ENCODE results near the gene THSD4.

The THSD4 gene

DNA sequence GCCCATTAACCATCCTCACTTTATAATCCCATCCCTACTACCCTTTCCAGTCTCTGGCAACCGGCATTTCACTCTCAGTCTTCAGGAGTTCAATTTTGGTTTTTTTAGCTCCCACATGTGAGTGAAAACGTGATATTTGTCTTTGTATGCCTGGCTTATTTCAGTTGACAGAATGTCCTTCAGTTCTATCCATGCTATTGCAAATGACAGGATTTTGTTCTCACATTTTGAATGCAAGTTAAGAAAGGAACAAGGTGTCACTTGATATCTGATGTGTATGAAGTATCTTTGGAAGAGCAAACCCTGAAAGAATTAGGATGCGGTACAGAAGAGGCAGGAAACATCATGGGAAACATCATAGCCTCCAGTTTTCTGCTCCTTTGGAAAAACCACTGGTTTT is 298.1 kb downstream of the THSD4 start:
- H3K9me2 ChIP-seq (replicated peaks; ENCODE audit: low read depth, low read length): no peaks in the 10 kb centered on the region
- peaks cover 16% of the 10 kb centered on the region for H3K4me1 ChIP-seq (ENCODE audit: insufficient read depth, low read length, poor library complexity, severe bottlenecking)
- no peaks in the 10 kb centered on the region for H3K27me3 ChIP-seq (ENCODE audit: insufficient read depth, low read length, poor library complexity, severe bottlenecking)
- H3K79me2 ChIP-seq (ENCODE audit: insufficient read depth, low read length): no peaks in the 10 kb centered on the region
- H3K36me3 ChIP-seq (ENCODE audit: insufficient read depth, low read length): no peaks in the 10 kb centered on the region
- H3K4me3 ChIP-seq (ENCODE audit: low read length, poor library complexity, severe bottlenecking): no peak overlapping the region
- H3K4me2 ChIP-seq (ENCODE audit: low read depth, low read length, poor library complexity, severe bottlenecking): no peak overlapping the region
- H3K9ac ChIP-seq (ENCODE audit: low read depth, low read length, poor library complexity, severe bottlenecking): no peak overlapping the region
- H2AFZ ChIP-seq (ENCODE audit: low read length): no peak overlapping the region
- H4K20me1 ChIP-seq (ENCODE audit: insufficient read depth, low read length, poor library complexity, severe bottlenecking): no peaks in the 10 kb centered on the region
- TF ChIP-seq EZH2phosphoT487 (IDR thresholded peaks at IDR 0.05; ENCODE audit: borderline replicate concordance) (no peak), CTCF (conservative IDR thresholded peaks at IDR 0.05; ENCODE audit: low read length) (no peak)
- no peaks in the 10 kb centered on the region for H3F3A ChIP-seq (ENCODE audit: low read depth)
- H3K9me3 ChIP-seq (ENCODE audit: insufficient read depth, low read depth, low read length): no peaks in the 10 kb centered on the region

DNA sequence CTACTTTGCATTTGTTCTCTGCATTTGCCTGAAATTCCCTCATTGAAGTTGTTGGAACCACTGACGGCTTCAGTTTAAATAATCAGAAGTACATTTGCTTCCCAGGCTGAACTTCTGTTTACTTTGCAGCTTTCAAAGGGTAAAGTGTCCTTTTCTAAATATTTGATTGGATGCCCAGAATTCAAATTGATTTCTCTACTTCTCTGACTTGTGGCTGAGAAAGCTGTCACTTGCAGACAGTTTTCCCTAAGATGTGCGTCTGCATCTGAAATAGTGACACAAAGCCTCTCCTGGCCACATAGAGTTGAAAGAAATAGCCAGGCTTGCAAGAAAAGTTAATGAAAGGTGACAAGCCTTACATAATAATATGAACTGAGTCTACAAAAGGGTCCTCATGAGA is 299.6 kb downstream of the THSD4 start:
- Histone ChIP-seq H3K4me1 (ENCODE audit: insufficient read depth, low read length, poor library complexity, severe bottlenecking) (peaks cover 6% of the 10 kb centered on the region), H3K9me2 (replicated peaks; ENCODE audit: low read depth, low read length) (no peaks in the 10 kb centered on the region), H3K4me2 (ENCODE audit: low read depth, low read length, poor library complexity, severe bottlenecking) (no peak overlapping the region), H3F3A (ENCODE audit: low read depth) (no peaks in the 10 kb centered on the region), H3K36me3 (ENCODE audit: insufficient read depth, low read length) (no peaks in the 10 kb centered on the region), H3K27me3 (ENCODE audit: insufficient read depth, low read length, poor library complexity, severe bottlenecking) (no peaks in the 10 kb centered on the region), H3K9ac (ENCODE audit: low read depth, low read length, poor library complexity, severe bottlenecking) (no peak overlapping the region), H3K9me3 (ENCODE audit: insufficient read depth, low read depth, low read length) (no peaks in the 10 kb centered on the region), H2AFZ (ENCODE audit: low read length) (no peak overlapping the region), H4K20me1 (ENCODE audit: insufficient read depth, low read length, poor library complexity, severe bottlenecking) (no peaks in the 10 kb centered on the region), H3K79me2 (ENCODE audit: insufficient read depth, low read length) (no peaks in the 10 kb centered on the region), H3K4me3 (ENCODE audit: low read length, poor library complexity, severe bottlenecking) (no peak overlapping the region)
- TF ChIP-seq EZH2phosphoT487 (IDR thresholded peaks at IDR 0.05; ENCODE audit: borderline replicate concordance) (no peak), CTCF (conservative IDR thresholded peaks at IDR 0.05; ENCODE audit: low read length) (no peak)

DNA sequence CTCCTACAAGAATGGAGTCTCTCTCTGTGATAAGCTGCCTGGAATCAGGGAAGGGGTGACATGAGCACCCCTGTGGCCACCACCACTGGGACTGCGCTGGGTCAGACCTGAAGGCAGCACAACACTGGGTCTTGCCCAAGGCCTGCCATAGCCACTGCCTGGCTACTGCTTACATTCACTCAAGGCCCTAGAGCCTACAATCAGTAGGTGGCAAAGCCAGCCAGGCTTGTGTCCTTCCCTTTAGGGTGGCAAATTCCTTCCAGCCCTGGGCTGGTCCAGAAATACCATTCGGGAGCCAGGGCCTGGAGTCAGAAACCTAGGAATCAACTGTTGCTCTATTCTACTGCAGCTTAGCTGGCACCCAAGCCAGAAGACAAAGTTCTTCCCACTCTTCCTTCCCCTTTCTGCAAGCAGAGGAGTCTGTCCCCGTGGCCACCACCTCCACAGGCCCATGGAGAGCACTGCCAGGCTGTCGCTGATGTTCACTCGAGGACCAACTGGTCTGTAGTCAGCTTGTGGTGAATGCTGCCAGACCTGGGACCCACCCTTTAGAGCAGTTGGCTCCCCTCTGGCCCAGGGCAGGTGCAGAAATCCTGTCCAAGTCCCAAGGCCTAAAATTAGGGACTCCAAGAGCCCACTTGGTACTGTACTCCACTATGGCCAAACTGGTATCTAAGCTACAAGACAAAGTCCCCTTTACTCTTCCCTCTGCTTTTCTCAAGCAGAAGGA is 307.4 kb downstream of the THSD4 start:
- TF ChIP-seq CTCF (conservative IDR thresholded peaks at IDR 0.05; ENCODE audit: low read length) (no peak), EZH2phosphoT487 (IDR thresholded peaks at IDR 0.05; ENCODE audit: borderline replicate concordance) (no peak)
- no peak overlapping the region for H3K4me2 ChIP-seq (ENCODE audit: low read depth, low read length, poor library complexity, severe bottlenecking)
- no peaks in the 10 kb centered on the region for H3K79me2 ChIP-seq (ENCODE audit: insufficient read depth, low read length)
- H3F3A ChIP-seq (ENCODE audit: low read depth): no peaks in the 10 kb centered on the region
- no peaks in the 10 kb centered on the region for H3K9me3 ChIP-seq (ENCODE audit: insufficient read depth, low read depth, low read length)
- H3K27me3 ChIP-seq (ENCODE audit: insufficient read depth, low read length, poor library complexity, severe bottlenecking): no peaks in the 10 kb centered on the region
- H3K4me1 ChIP-seq (ENCODE audit: insufficient read depth, low read length, poor library complexity, severe bottlenecking): no peaks in the 10 kb centered on the region
- H3K9ac ChIP-seq (ENCODE audit: low read depth, low read length, poor library complexity, severe bottlenecking): no peak overlapping the region
- no peaks in the 10 kb centered on the region for H3K9me2 ChIP-seq (replicated peaks; ENCODE audit: low read depth, low read length)
- H2AFZ ChIP-seq (ENCODE audit: low read length): no peak overlapping the region
- no peak overlapping the region for H3K4me3 ChIP-seq (ENCODE audit: low read length, poor library complexity, severe bottlenecking)
- H3K36me3 ChIP-seq (ENCODE audit: insufficient read depth, low read length): no peaks in the 10 kb centered on the region
- H4K20me1 ChIP-seq (ENCODE audit: insufficient read depth, low read length, poor library complexity, severe bottlenecking): no peaks in the 10 kb centered on the region

All from Loucy (cell line).